HG03135 (cell line): Measurements from ENCODE around the gene CDK5.
"Not testable (repeated sequence)": the region's sequence is repeated elsewhere in the genome, so short reads cannot be mapped to it uniquely, and the experiment has no call there.

Source experiments
- ATAC-seq: cut with Tn5 transposase; IDR thresholded peaks from one replicate; pipeline ENCODE4 v1.9.1; 2021; ENCODE audit warnings: mild to moderate bottlenecking, moderate library complexity; ENCODE audit not compliant: unreplicated experiment

The CDK5 gene

DNA sequence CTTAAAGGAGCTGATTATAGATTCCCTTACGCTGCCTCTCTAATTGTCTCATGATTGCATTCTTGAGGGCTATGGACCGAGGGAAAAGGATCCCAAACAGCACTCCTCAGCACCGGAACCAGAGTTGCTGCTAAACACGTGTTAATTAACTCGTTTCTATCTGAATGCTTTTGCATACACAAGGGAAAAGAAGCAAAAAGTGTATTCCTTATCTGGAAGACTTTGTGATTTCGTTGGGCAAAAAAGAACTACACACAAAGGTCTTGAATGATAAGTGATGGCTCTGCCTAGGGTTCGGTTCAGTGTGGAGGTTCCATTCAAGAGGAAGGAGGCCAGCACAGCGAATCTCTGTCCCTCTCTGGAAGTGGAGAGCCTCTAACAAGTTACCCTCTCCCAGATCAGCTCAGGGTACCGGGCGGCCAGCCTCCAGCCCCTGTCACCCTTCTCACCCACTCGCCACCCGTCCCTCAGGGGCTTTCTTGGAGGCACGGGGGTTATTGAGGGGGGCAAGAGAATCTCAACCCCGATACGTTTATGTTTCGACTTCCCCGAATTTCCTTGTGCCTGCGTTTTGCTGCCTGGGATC, 1.2 kb upstream of the CDK5 start:
- no peak for ATAC-seq

DNA sequence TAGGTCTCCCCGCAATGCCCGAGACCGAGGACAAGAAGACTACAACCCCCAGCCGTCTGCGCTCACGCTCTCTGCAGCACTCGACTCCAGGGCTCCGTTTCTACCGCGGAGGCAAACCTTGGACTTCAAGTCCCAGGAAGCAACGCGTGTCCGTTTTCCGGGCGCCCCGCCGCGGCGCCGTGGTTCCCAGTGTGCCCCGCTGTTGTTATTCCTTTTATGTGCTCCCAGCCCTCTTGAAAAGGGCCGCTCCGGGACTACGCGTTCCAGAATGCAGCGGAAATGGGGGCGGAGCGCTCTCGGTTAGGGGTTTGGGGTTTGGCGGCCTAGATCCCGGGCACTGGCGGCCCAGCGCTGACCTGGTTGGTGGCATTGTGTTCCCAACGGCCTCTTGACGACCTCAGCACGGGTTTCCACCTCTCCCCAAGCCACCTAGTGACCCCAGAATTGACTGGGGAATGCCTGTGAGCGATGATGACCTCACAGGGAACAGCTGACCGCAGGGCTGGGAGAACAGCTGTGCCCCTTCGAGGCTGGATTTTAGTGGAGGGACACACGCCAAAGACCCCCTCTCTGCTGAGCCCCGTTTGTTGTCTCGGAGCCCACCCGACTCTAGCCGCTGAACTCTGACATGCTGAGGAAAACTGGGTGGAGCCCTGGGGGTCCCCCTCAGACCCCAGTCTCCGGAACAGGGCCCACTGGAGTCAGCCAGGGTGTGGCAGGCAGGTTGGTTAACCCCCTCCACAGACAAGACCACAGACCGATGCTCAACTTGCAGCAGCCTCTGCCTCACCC, 488 bp upstream of the CDK5 start:
- ATAC-seq = peak; percentile 86

DNA sequence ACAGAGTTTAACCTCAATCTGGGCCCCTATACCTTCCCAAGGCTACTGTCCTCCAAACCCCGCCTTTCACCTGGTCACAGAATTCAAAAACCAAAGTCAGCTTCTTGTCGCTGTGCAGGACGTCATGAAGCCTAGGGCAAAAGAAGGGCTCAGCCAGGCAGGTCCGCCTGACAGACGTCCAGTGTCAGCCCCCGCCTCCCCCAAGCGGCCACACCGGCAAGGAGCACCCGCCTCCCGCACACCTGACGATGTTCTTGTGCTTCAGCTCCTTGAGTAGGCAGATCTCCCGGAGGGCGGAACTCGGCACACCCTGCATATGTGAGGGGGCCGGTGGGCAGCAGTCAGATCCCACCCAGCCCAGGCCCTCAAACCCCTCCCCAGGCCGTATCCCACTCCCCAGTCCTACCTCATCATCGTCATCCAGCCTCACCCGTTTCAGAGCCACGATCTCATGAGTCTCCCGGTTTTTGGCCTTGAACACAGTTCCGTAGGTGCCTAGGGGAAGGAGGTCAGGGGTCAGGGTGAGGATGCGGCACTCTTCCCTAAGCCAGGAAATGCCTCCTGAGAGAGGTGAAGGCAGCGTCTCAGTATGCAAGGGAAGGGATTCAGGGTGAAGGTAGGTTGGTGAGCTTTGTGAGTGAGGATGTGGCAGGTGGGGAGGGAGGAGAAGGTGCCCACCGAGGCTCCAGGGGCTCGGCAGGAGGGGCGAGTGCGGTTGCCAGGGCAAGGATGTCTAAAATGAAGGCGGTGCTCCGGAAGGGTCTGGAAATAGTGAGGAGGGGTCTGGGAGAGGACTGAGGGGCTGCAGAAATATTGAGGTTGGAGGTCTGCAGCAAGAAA, 811 bp downstream of the CDK5 start:
- ATAC-seq = no peak

DNA sequence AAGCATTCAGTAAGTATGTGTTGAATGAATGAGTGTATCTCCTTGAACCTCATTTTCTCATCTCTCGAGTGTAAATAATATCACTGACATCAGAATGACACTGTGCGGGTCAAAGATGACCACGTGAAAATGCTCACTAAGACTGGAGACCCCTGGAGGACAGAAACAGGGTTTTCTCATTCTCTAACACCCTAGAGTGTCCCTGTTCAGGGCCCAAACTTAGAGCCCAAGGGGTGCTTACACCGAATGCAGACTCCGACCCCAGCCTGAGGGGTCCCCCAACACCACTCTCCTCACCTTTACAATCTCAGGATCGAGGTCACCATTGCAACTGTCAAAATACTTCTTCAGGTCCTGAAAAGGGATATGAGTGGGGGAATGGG, 1.4 kb downstream of the CDK5 start:
- no peak for ATAC-seq

DNA sequence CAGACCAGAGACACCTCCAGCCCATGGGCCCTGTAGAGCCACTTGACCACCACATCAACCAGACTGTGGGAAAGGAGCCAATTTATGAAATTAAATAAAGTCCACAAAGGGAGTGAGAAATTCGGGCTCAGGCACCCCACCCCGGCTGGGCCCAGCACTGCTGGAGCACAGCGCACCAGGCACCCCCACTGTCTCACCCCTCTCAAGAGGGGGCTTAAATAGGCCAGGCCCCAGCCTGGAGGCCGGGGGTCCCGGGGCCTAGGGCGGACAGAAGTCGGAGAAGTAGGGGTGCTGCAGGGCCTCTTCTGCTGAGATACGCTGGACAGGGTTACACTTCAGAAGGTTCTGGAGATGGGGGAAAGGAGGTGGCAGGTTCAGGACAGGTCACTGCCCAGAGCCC, 3.9 kb downstream of the CDK5 start:
- ATAC-seq = no peak

DNA sequence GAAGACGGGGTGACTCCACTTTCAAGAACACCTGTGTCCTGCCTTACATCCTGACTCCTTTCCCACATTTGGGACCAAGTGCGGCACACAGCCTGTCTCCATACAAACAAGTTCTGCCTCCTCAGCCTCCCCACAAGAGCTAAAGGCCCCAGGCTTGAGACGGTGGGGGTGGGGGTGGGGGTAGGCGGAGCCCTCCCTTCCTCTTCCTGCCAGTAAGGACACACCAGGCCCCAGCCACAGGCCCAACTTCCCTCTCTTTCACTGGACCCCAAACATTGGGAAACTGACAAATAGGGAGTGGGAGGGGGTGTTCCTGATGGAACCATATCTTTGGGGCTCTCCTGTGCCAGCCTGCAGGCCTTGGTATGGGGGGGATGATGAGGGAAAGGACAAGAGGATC, 4.6 kb downstream of the CDK5 start:
- no peak for ATAC-seq

DNA sequence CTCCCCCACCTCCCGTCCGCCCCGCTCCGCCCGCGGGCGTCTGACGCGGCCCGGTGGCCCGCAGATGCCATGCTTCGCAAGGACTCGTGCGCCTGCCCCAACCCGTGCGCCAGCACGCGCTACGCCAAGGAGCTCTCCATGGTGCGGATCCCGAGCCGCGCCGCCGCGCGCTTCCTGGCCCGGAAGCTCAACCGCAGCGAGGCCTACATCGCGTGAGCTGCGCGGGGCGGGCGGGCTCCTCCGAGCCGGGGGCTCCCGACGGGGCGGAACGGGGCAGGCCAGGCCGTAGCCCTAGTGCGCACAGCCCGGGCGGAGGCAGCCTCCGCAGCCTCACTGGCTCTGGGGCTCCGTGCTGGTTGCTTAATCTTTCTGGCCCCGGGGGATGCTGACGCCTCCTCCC, 6.6 kb downstream of the CDK5 start:
- ATAC-seq = no peak

DNA sequence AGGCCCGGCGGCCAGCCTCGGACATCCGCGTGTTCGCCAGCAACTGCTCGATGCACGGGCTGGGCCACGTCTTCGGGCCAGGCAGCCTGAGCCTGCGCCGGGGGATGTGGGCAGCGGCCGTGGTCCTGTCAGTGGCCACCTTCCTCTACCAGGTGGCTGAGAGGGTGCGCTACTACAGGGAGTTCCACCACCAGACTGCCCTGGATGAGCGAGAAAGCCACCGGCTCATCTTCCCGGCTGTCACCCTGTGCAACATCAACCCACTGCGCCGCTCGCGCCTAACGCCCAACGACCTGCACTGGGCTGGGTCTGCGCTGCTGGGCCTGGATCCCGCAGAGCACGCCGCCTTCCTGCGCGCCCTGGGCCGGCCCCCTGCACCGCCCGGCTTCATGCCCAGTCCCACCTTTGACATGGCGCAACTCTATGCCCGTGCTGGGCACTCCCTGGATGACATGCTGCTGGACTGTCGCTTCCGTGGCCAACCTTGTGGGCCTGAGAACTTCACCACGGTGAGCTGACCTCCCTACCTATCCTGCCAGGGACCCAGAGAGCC, 8.7 kb downstream of the CDK5 start:
- ATAC-seq = no peak

DNA sequence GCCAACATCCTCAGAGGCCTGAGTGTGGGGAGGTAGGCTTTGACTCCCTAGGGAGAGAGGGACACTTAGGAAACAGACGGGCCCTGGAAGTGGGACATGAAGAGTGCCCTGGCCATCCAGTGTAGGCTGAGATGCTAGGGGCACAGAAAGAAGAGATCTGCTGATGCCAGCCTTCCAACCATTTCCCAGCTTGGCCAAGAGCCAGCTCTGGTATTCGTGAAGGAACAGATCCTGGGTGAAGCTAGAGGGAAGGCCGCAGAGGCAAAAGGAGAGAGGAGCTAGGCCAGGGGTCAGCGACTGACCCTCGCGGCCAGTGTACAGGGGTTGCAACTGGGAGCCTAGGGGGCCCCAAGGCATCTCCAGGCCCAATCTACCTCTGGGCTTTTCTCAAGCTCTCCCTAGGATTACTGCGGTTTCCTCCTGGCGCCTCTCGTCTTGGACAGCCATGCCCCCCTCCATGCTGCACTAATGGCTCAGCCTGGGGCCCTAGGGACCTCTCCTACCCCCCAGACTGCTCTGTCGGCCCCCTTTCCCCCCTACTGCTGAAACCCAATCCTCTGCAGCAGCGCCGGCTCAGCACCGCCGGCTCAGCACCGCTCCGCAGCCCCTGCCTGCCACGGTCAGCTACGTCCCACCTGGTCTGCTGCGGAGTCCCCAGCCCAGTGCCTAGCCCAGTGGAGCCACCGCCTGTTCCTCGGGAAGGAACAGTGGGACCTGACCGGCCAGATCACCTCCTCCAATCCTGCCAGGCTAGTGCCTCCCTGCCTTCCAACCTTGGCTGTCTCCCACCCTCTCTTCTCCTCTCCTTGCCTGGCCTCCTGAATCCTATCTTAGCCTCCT, 9.5 kb downstream of the CDK5 start, which contains the start of gene ASIC3:
ASIC3 (plus strand) TSS at position 556 of the 840 bp plus-strand sequence. CDS start 355 bp downstream, outside the sequence.
- ATAC-seq = no peak

DNA sequence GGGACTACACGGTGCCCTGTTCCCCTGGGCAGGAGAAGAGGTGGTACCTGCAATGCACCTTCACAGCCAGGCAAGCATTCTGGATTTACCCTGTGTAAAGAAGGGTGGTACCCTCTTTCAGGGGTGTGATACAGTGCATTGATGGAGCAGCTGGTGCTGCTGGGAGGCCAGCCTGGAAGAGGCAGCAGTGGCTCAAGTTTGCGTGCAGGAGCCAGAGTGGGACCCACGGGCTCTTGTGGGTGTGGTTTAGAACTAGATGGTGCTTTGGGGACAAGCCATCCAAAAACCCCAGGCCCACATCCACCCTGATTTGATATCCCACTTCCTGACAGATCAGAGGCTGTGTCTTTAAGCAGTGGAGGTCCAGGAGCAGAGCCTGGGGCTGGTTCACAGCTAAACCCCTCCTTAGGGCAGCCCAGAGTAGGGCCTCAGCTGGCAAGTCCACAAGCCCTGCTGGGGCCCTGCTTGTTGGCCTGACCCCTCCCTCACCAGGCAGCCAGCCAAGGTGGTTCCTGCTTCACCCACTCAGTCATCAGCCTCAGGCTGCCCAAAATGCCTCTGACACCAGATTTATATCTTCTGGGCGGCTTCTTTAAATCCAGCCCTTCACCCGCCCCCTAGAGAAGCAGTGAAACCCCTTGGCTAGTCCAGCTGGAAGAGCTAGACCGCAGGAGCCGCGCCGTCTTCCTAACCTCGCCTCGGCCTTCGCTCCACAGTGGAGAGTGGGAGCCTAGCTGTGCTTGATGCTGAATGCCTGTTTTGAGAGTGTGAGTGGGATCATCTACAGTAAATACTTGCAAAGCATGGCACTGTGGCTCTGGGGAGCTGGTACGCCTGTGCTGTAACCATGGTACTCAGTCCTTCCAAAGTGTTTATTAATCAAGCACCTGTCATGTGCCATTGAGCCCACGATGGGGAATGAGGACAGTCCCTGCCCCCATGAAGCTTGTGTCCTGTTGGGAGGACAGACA, 10.8 kb downstream of the CDK5 start:
- no peak for ATAC-seq

DNA sequence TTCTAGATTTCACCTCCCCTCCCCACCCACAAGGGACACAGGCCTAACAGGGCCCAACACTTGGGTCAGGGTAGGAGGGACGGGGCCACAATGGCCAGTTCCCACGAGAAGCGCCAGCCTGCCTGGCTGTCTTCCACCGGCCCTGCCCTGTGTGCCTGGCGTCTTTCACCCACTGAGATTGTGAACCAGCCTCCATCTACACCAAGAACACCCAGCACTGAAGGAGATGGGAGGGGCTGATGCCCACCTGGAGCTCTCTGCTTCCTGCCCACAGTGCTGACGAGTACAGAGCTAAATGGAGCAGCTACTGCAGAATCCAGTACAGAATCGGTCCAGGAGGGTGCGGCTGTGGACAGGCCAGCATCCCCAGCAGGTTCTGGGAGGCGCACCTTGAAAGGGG, 11.7 kb downstream of the CDK5 start:
- no peak for ATAC-seq

DNA sequence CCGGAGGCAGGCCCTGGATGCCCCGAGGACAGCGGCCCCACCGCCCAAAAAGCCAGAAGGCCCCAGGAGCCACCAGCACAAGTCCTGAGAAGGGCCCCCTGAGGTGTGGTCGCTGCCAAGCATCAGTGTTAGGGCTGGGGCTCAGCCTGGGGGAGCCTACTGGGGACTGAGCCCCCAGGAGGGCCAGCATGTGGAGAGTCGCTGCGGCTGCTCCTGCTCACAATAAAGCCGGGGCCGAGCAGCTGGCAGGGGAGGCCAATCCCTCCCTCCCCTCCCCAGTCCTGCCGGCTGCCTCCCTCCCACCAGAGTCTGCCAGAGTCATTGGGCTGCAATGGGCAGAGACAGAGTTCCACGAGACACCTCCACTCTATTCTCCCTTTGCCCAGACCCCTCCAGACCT, 12.4 kb downstream of the CDK5 start:
- ATAC-seq = no peak

DNA sequence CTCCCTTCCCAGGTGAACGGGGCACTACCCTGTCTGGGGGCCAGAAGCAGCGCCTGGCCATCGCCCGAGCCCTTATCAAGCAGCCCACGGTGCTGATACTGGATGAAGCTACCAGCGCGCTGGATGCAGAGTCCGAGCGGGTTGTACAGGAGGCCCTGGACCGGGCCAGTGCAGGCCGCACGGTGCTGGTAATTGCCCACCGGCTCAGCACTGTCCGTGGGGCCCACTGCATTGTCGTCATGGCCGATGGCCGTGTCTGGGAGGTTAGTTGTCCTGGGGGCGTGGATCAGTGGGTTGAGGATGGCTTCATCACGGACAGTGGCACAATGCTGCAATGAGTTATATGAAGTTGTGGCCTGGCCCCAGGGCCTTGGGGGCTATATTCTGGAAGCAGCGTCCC, 13.7 kb downstream of the CDK5 start:
- no peak for ATAC-seq

DNA sequence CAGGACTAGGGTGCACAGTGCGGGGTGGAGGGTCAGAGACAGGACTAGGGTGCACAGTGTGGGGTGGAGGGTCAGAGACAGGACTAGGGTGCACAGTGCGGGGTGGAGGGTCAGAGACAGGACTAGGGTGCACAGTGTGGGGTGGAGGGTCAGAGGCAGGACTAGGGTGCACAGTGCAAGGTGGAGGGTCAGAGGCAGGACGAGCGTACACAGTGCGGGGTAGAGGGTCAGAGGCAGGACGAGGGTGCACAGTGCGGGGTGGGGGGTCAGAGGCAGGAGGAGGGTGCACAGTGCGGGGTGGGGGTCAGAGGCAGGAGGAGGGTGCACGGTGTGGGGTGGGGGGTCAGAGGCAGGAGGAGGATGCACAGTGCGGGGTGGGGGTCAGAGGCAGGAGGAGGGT, 14.2 kb downstream of the CDK5 start:
- not testable (repeated sequence) for ATAC-seq

DNA sequence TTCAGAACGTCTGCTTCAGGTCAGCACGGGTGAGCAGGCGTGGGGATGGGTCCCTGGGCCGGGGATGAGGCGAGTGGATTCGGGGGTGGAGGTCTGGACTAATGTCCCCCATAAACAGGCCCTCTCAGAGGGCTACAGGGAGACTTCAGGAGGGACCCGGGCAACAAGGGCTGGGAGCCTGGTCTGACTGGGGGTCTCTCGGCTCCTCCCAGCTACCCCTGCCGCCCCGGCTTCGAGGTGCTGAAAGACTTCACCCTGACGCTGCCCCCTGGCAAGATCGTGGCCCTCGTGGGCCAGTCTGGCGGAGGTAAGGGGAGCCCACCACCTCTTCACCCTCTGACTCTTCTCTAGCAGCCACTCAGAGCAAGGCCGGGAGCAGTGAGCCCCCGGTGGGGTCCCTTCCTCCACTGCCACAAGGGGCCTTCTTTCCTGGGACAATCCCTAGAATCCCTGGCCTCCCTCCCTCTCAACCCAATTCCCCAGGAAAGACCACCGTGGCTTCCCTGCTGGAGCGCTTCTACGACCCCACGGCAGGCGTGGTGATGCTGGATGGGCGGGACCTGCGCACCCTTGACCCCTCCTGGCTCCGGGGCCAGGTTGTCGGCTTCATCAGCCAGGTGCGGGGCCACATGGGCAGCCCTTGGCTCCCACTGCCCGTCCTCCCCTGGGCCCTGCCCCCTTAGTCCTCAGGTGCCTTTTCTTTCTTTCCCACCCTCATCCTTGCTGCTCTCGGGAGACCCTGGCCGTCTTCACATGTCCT, 16.9 kb downstream of the CDK5 start:
- ATAC-seq = no peak

DNA sequence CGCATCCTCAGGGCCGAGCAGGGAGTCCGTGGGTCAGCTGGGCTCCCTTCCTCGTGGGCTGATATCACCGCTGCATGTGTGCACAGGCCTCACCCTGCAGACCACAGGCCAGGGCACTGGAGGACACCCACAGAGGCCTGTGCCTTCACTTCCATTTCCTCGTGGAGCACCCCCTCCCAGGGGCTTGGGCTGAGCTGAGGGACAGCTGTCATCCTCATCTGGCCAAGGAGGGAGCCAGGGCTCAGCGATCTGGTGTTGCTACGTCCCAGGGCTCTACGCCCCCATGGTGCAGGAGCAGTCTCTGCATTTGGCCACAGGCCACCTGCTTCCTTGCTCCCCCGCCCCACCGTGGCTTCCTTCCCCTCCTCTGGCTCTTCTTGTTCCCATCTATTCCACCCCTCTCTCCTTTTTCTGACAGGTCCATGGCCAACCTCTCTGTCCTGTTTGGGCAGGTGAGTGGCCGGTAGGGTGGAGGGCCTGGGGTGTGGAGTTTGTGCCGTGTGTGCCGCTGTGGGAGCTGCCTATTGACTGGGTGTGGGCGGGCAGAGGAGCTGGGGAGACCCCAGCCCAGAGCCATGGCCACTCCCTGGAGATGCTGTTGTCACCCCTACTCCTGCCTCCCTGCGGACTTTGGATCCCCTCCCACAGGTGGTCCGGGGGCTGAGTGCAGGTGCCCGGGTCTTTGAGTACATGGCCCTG, 17.7 kb downstream of the CDK5 start:
- ATAC-seq = no peak

DNA sequence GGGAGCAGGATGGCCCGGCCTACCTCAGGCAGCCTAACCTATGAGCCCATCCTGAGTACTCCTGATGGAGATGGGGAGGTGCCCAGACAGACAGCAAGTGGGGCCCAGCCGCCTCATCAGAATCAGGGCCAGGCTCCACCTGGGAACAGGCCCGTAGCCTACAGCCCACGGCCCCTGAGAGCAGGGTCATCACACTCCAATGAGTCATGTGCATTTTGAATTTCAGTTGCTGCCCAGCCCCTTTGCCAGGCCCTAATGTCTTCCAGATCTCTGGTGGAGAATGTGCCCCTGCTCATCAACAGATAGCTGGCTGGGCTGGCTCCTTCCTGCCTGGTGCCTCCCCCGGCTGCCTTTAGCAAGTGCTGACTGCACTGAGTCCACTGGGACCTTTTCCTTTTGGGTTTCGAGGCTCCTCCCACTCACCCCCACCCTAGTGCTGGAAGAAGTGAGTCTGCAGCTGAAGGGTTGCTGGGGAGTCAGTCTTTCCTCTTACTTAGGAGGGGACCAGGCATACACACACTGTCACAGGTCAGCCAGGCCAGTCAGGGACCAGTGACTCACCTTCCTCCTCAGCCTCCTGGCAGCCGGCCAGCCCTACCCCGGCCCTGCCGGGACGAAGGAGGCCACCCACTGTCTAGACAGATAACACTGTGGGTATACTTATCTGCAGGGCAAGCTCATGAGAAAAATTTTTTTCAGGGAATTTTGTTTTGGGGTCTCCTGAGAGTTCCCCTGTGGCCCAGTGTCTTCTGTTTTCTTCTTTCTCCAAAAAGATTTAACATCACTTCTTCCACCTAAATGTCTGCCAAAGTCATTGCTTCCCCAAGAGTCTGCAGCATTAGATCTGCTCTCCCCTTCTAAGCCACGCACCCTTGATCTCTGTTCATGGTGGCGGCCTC, 18.5 kb downstream of the CDK5 start:
- no peak for ATAC-seq
